ENCODE data around the gene GRID2. TPM values are rescaled to one million over a fixed set of nuclear protein-coding genes. Genes with fewer than 3 reads are reported as not detected.

The GRID2 gene
- total and polyA plus RNA-seq, 2 donors (not counting 1 experiment from before 2014, with no cell fraction given) = under 0.01 to 0.02 TPM

GRCh38 chr4:92969650-92970379 lies 666.0 kb downstream of the GRID2 start:
- H3K27me3 ChIP-seq (ENCODE audit: control insufficient read depth, insufficient read depth, low read length) = no peaks in the 10 kb centered on the region
- no peak for TF ChIP-seq EZH2 (IDR thresholded peaks at IDR 0.05; ENCODE audit: low read length, missing control alignments)
- TF ChIP-seq CTCF (conservative IDR thresholded peaks at IDR 0.05 in 1 of 2, IDR thresholded peaks at IDR 0.05 in 1 of 2; ENCODE audit: low read depth in 1 of 2, low read length in 2 of 2) = no peak
- peak overlapping the region; percentile 13 for H3K4me2 ChIP-seq (ENCODE audit: extremely low read depth, insufficient read depth, low read length)
- no peaks in the 10 kb centered on the region for H3K36me3 ChIP-seq (ENCODE audit: control insufficient read depth, insufficient read depth, low read length)
- H4K20me1 ChIP-seq (ENCODE audit: control insufficient read depth, extremely low read depth, insufficient read depth, low read length) = no peaks in the 10 kb centered on the region
- no peak overlapping the region for H3K27ac ChIP-seq (ENCODE audit: insufficient read depth, low read length)
- no peaks in the 10 kb centered on the region for H3K9me3 ChIP-seq (ENCODE audit: control insufficient read depth, insufficient read depth, low read depth, low read length)
- H2AFZ ChIP-seq (ENCODE audit: low read length) = no peak overlapping the region
- H3K9ac ChIP-seq (ENCODE audit: insufficient read depth, low read length) = no peak overlapping the region
- no peaks in the 10 kb centered on the region for H3K4me1 ChIP-seq (ENCODE audit: control insufficient read depth, extremely low read depth, insufficient read depth, low read length)
- no peak overlapping the region for H3K4me3 ChIP-seq (replicated peaks in 1 of 4; ENCODE audit: control extremely low read depth in 1 of 4, insufficient read depth in 1 of 4, low read depth in 3 of 4, low read length in 4 of 4)
- H3K79me2 ChIP-seq (ENCODE audit: control insufficient read depth, insufficient read depth, low read length) = no peaks in the 10 kb centered on the region
- peak; percentile 95 to 97 for DNase-seq (ENCODE audit: low read depth in 2 of 2)

GRCh38 chr4:92970996-92971395 lies 667.2 kb downstream of the GRID2 start:
- Histone ChIP-seq H2AFZ (ENCODE audit: low read length) (no peak overlapping the region), H4K20me1 (ENCODE audit: control insufficient read depth, extremely low read depth, insufficient read depth, low read length) (no peaks in the 10 kb centered on the region), H3K27ac (ENCODE audit: insufficient read depth, low read length) (no peak overlapping the region), H3K79me2 (ENCODE audit: control insufficient read depth, insufficient read depth, low read length) (no peaks in the 10 kb centered on the region), H3K27me3 (ENCODE audit: control insufficient read depth, insufficient read depth, low read length) (no peaks in the 10 kb centered on the region), H3K4me1 (ENCODE audit: control insufficient read depth, extremely low read depth, insufficient read depth, low read length) (no peaks in the 10 kb centered on the region), H3K4me2 (ENCODE audit: extremely low read depth, insufficient read depth, low read length) (no peak overlapping the region), H3K36me3 (ENCODE audit: control insufficient read depth, insufficient read depth, low read length) (no peaks in the 10 kb centered on the region), H3K9me3 (ENCODE audit: control insufficient read depth, insufficient read depth, low read depth, low read length) (no peaks in the 10 kb centered on the region), H3K4me3 (replicated peaks in 1 of 4; ENCODE audit: control extremely low read depth in 1 of 4, insufficient read depth in 1 of 4, low read depth in 3 of 4, low read length in 4 of 4) (no peak overlapping the region), H3K9ac (ENCODE audit: insufficient read depth, low read length) (no peak overlapping the region)
- no peak for DNase-seq (ENCODE audit: low read depth in 2 of 2)
- no peak for TF ChIP-seq CTCF (conservative IDR thresholded peaks at IDR 0.05 in 1 of 2, IDR thresholded peaks at IDR 0.05 in 1 of 2; ENCODE audit: low read depth in 1 of 2, low read length in 2 of 2)
- TF ChIP-seq EZH2 (IDR thresholded peaks at IDR 0.05; ENCODE audit: low read length, missing control alignments) = no peak

GRCh38 chr4:92988301-92988700 lies 684.5 kb downstream of the GRID2 start:
- H3K36me3 ChIP-seq (ENCODE audit: control insufficient read depth, insufficient read depth, low read length) = no peaks in the 10 kb centered on the region

More at GRCh38 chr4:92988301-92988700, 684.5 kb downstream of the GRID2 start:
- no peaks in the 10 kb centered on the region for H3K9me3 ChIP-seq (ENCODE audit: control insufficient read depth, insufficient read depth, low read depth, low read length)
- H3K4me2 ChIP-seq (ENCODE audit: extremely low read depth, insufficient read depth, low read length) = no peak overlapping the region
- no peaks in the 10 kb centered on the region for H3K79me2 ChIP-seq (ENCODE audit: control insufficient read depth, insufficient read depth, low read length)
- no peak overlapping the region for H3K9ac ChIP-seq (ENCODE audit: insufficient read depth, low read length)
- H2AFZ ChIP-seq (ENCODE audit: low read length) = no peak overlapping the region
- H3K4me1 ChIP-seq (ENCODE audit: control insufficient read depth, extremely low read depth, insufficient read depth, low read length) = no peaks in the 10 kb centered on the region
- DNase-seq (ENCODE audit: low read depth in 2 of 2) = no peak
- no peaks in the 10 kb centered on the region for H4K20me1 ChIP-seq (ENCODE audit: control insufficient read depth, extremely low read depth, insufficient read depth, low read length)
- no peak overlapping the region for H3K4me3 ChIP-seq (replicated peaks in 1 of 4; ENCODE audit: control extremely low read depth in 1 of 4, insufficient read depth in 1 of 4, low read depth in 3 of 4, low read length in 4 of 4)
- H3K27ac ChIP-seq (ENCODE audit: insufficient read depth, low read length) = no peak overlapping the region
- no peaks in the 10 kb centered on the region for H3K27me3 ChIP-seq (ENCODE audit: control insufficient read depth, insufficient read depth, low read length)
- no peak for TF ChIP-seq EZH2 (IDR thresholded peaks at IDR 0.05; ENCODE audit: low read length, missing control alignments)
- TF ChIP-seq CTCF (conservative IDR thresholded peaks at IDR 0.05 in 1 of 2, IDR thresholded peaks at IDR 0.05 in 1 of 2; ENCODE audit: low read depth in 1 of 2, low read length in 2 of 2) = no peak

All from fibroblast of lung (primary cell).